GM19240 (cell line): Measurements from ENCODE around the gene CLUH.

Experiments used
- DNase-seq: peaks from one replicate; pipeline ENCODE4 v3.0.0; 2011; ENCODE audit warnings: low spot score; ENCODE audit not compliant: insufficient read length

CLUH gene

GRCh38 chr17:2718150-2718938 is 6.8 kb upstream of the CLUH start:
- no peak for DNase-seq

- DNase-seq = no peak
Observed at GRCh38 chr17:2716649-2717048, 5.1 kb upstream of the CLUH start.

GRCh38 chr17:2713881-2714280 is 2.3 kb upstream of the CLUH start:
- no peak for DNase-seq

GRCh38 chr17:2712300-2713043 is 908 bp upstream of the CLUH start:
- no peak for DNase-seq

- DNase-seq = no peak
Observed at GRCh38 chr17:2710803-2711607, 559 bp downstream of the CLUH start.

GRCh38 chr17:2710071-2710802 is 1.3 kb downstream of the CLUH start:
- DNase-seq = no peak

GRCh38 chr17:2709183-2709661 is 2.3 kb downstream of the CLUH start:
- DNase-seq = peak; percentile 59

- no peak for DNase-seq
Observed at GRCh38 chr17:2708585-2709182, 2.9 kb downstream of the CLUH start.

GRCh38 chr17:2707721-2708584 is 3.6 kb downstream of the CLUH start:
- DNase-seq = no peak

GRCh38 chr17:2706911-2707510 is 4.6 kb downstream of the CLUH start:
- no peak for DNase-seq

- DNase-seq = no peak
Observed at GRCh38 chr17:2705888-2706795, 5.4 kb downstream of the CLUH start.

- DNase-seq = no peak
Observed at GRCh38 chr17:2705263-2705662, 6.3 kb downstream of the CLUH start.

GRCh38 chr17:2704890-2705248 is 6.7 kb downstream of the CLUH start:
- DNase-seq = no peak

- DNase-seq = no peak
Observed at GRCh38 chr17:2704031-2704889, 7.3 kb downstream of the CLUH start.

- no peak for DNase-seq
Observed at GRCh38 chr17:2703606-2704005, 8.0 kb downstream of the CLUH start.

- DNase-seq = no peak
Observed at GRCh38 chr17:2703181-2703580, 8.4 kb downstream of the CLUH start.

- no peak for DNase-seq
Observed at GRCh38 chr17:2701996-2702741, 9.4 kb downstream of the CLUH start.
